ENCODE data around the gene SLC26A11. TPM values are rescaled to one million over a fixed set of nuclear protein-coding genes. Genes with fewer than 3 reads are reported as not detected.

Gene SLC26A11
- total RNA-seq, 1 experiment from 2014 or later: 17.7 TPM

GRCh38 chr17:80246266-80246681 is 26.0 kb downstream of the SLC26A11 start:
- BruUV-seq (replicated peaks): no TSS peak
- Histone ChIP-seq H3K79me2 (ENCODE audit: insufficient read depth, low read length) (no peaks in the 10 kb centered on the region), H3K27ac (ENCODE audit: low read depth, low read length) (no peak overlapping the region), H3K36me3 (ENCODE audit: control insufficient read depth in 1 of 2, insufficient read depth in 2 of 2, low read length in 2 of 2) (no peaks in the 10 kb centered on the region), H3K27me3 (ENCODE audit: insufficient read depth, low read length) (no peaks in the 10 kb centered on the region), H3K9me3 (ENCODE audit: control insufficient read depth in 1 of 2, insufficient read depth in 1 of 2, low read depth in 1 of 2, low read length in 2 of 2) (no peaks in the 10 kb centered on the region), H3K4me1 (ENCODE audit: control insufficient read depth in 1 of 2, insufficient read depth in 2 of 2, low read length in 2 of 2) (peaks cover 0 to 5% of the 10 kb centered on the region in 2 experiments; a peak in 1 of 4 replicates), H3K4me2 (ENCODE audit: low read length) (no peak overlapping the region), H3K9ac (ENCODE audit: low read length) (no peak overlapping the region), H2AFZ (ENCODE audit: low read depth, low read length, poor library complexity, severe bottlenecking) (no peak overlapping the region), H3K4me3 (replicated peaks in 1 of 2; ENCODE audit: low read depth in 1 of 2, low read length in 2 of 2) (no peak overlapping the region), H4K20me1 (ENCODE audit: insufficient read depth) (no peaks in the 10 kb centered on the region), H3K9me2 (ENCODE audit: insufficient read depth) (no peaks in the 10 kb centered on the region)
- ATAC-seq (no peak), DNase-seq (ENCODE audit: low read depth, low spot score) (no peak)
- no peak for TF ChIP-seq SIN3A (IDR thresholded peaks at IDR 0.05; ENCODE audit: low read depth)
- intact Hi-C loops (cut with micrococcal nuclease): no loop called here
- ChIA-PET POLR2A (no interaction called here), CTCF (no interaction called here), RAD21 (ENCODE audit: low non-redundant PET in 1 of 2, low total read pairs in 2 of 2, uncharacterized antibody in 2 of 2, unreplicated experiment in 2 of 2) (no interaction called here)

- H4K20me1 ChIP-seq (ENCODE audit: insufficient read depth): no peaks in the 10 kb centered on the region
- BruUV-seq (replicated peaks): no TSS peak
- RAD21 ChIA-PET (ENCODE audit: low non-redundant PET in 1 of 2, low total read pairs in 2 of 2, uncharacterized antibody in 2 of 2, unreplicated experiment in 2 of 2): no interaction called here
- no peak overlapping the region for H3K4me2 ChIP-seq (ENCODE audit: low read length)
- no peaks in the 10 kb centered on the region for H3K36me3 ChIP-seq (ENCODE audit: control insufficient read depth in 1 of 2, insufficient read depth in 2 of 2, low read length in 2 of 2)
- POLR2A ChIA-PET: no interaction called here
- H2AFZ ChIP-seq (ENCODE audit: low read depth, low read length, poor library complexity, severe bottlenecking): no peak overlapping the region
- CTCF ChIA-PET: no interaction called here
- H3K4me3 ChIP-seq (replicated peaks in 1 of 2; ENCODE audit: low read depth in 1 of 2, low read length in 2 of 2): no peak overlapping the region
- ATAC-seq (no peak), DNase-seq (ENCODE audit: low read depth, low spot score) (no peak)
- no peak for TF ChIP-seq SP1 (IDR thresholded peaks at IDR 0.05; ENCODE audit: low read depth)
- no peak for TF ChIP-seq RAD21 (IDR thresholded peaks at IDR 0.05; ENCODE audit: low read depth)
- peaks cover 0 to 5% of the 10 kb centered on the region in 2 experiments; a peak in 1 of 4 replicates for H3K4me1 ChIP-seq (ENCODE audit: control insufficient read depth in 1 of 2, insufficient read depth in 2 of 2, low read length in 2 of 2)
- intact Hi-C loops (cut with micrococcal nuclease): no loop called here
- H3K27me3 ChIP-seq (ENCODE audit: insufficient read depth, low read length): no peaks in the 10 kb centered on the region
- H3K9me2 ChIP-seq (ENCODE audit: insufficient read depth): no peaks in the 10 kb centered on the region
- no peak overlapping the region for H3K27ac ChIP-seq (ENCODE audit: low read depth, low read length)
- H3K9me3 ChIP-seq (ENCODE audit: control insufficient read depth in 1 of 2, insufficient read depth in 1 of 2, low read depth in 1 of 2, low read length in 2 of 2): no peaks in the 10 kb centered on the region
- no peaks in the 10 kb centered on the region for H3K79me2 ChIP-seq (ENCODE audit: insufficient read depth, low read length)
- no peak overlapping the region for H3K9ac ChIP-seq (ENCODE audit: low read length)
Observed at GRCh38 chr17:80246726-80247125, 26.5 kb downstream of the SLC26A11 start.

GRCh38 chr17:80247561-80247960 is 27.3 kb downstream of the SLC26A11 start:
- BruUV-seq (replicated peaks): no TSS peak
- no peak overlapping the region for H2AFZ ChIP-seq (ENCODE audit: low read depth, low read length, poor library complexity, severe bottlenecking)
- H3K27ac ChIP-seq (ENCODE audit: low read depth, low read length): no peak overlapping the region
- no peaks in the 10 kb centered on the region for H4K20me1 ChIP-seq (ENCODE audit: insufficient read depth)
- ATAC-seq: no peak
- no peaks in the 10 kb centered on the region for H3K27me3 ChIP-seq (ENCODE audit: insufficient read depth, low read length)
- no peak for DNase-seq (ENCODE audit: low read depth, low spot score)
- ChIA-PET POLR2A (no interaction called here), RAD21 (ENCODE audit: low non-redundant PET in 1 of 2, low total read pairs in 2 of 2, uncharacterized antibody in 2 of 2, unreplicated experiment in 2 of 2) (no interaction called here), CTCF (no interaction called here)
- H3K9me2 ChIP-seq (ENCODE audit: insufficient read depth): no peaks in the 10 kb centered on the region
- H3K9me3 ChIP-seq (ENCODE audit: control insufficient read depth in 1 of 2, insufficient read depth in 1 of 2, low read depth in 1 of 2, low read length in 2 of 2): no peaks in the 10 kb centered on the region
- H3K36me3 ChIP-seq (ENCODE audit: control insufficient read depth in 1 of 2, insufficient read depth in 2 of 2, low read length in 2 of 2): no peaks in the 10 kb centered on the region
- no peak overlapping the region for H3K9ac ChIP-seq (ENCODE audit: low read length)
- no peak overlapping the region for H3K4me3 ChIP-seq (replicated peaks in 1 of 2; ENCODE audit: low read depth in 1 of 2, low read length in 2 of 2)
- intact Hi-C loops (cut with micrococcal nuclease): no loop called here
- H3K4me1 ChIP-seq (ENCODE audit: control insufficient read depth in 1 of 2, insufficient read depth in 2 of 2, low read length in 2 of 2): peaks cover 0 to 6% of the 10 kb centered on the region in 2 experiments; a peak in 2 of 4 replicates
- no peak overlapping the region for H3K4me2 ChIP-seq (ENCODE audit: low read length)
- no peaks in the 10 kb centered on the region for H3K79me2 ChIP-seq (ENCODE audit: insufficient read depth, low read length)
- no peak for TF ChIP-seq ELF1 (IDR thresholded peaks at IDR 0.05; ENCODE audit: borderline replicate concordance, low read depth)
- no peak for TF ChIP-seq RAD21 (IDR thresholded peaks at IDR 0.05; ENCODE audit: low read depth)
- TF ChIP-seq, protein P1, sequence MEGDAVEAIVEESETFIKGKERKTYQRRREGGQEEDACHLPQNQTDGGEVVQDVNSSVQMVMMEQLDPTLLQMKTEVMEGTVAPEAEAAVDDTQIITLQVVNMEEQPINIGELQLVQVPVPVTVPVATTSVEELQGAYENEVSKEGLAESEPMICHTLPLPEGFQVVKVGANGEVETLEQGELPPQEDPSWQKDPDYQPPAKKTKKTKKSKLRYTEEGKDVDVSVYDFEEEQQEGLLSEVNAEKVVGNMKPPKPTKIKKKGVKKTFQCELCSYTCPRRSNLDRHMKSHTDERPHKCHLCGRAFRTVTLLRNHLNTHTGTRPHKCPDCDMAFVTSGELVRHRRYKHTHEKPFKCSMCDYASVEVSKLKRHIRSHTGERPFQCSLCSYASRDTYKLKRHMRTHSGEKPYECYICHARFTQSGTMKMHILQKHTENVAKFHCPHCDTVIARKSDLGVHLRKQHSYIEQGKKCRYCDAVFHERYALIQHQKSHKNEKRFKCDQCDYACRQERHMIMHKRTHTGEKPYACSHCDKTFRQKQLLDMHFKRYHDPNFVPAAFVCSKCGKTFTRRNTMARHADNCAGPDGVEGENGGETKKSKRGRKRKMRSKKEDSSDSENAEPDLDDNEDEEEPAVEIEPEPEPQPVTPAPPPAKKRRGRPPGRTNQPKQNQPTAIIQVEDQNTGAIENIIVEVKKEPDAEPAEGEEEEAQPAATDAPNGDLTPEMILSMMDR (IDR thresholded peaks at IDR 0.05 in 2 of 3, conservative IDR thresholded peaks at IDR 0.05 in 1 of 3; ENCODE audit: borderline replicate concordance in 1 of 3, insufficient read depth in 1 of 3, low read depth in 2 of 3, low read length in 2 of 3): no peak
- no peak for TF ChIP-seq CBX3 (IDR thresholded peaks at IDR 0.05; ENCODE audit: low read depth)
- TF ChIP-seq YY1 (IDR thresholded peaks at IDR 0.05; ENCODE audit: extremely low read depth, insufficient replicate concordance, low read depth, low read length): no peak
- no peak for TF ChIP-seq EZH2phosphoT487 (IDR thresholded peaks at IDR 0.05; ENCODE audit: borderline replicate concordance)
- TF ChIP-seq POLR2A (IDR thresholded peaks at IDR 0.05; ENCODE audit: borderline replicate concordance, extremely low read depth, insufficient read depth, insufficient read length): no peak
- no peak for TF ChIP-seq ATF3 (IDR thresholded peaks at IDR 0.05)
- no peak for TF ChIP-seq ZNF274 (IDR thresholded peaks at IDR 0.05; ENCODE audit: low read depth, low read length)
- TF ChIP-seq FOSL1 (IDR thresholded peaks at IDR 0.05; ENCODE audit: low read depth): no peak

Data from HCT116 (cell line).